HG02759 (cell line): ENCODE results near the gene CHMP6.
"Not testable (repeated sequence)": the region's sequence is repeated elsewhere in the genome, so short reads cannot be mapped to it uniquely, and the experiment has no call there.

ENCODE experiments used
- ATAC-seq: cut with Tn5 transposase; IDR thresholded peaks from one replicate; pipeline ENCODE4 v1.9.1; 2021; ENCODE audit warnings: mild to moderate bottlenecking, moderate library complexity; ENCODE audit not compliant: unreplicated experiment

CHMP6 gene

DNA sequence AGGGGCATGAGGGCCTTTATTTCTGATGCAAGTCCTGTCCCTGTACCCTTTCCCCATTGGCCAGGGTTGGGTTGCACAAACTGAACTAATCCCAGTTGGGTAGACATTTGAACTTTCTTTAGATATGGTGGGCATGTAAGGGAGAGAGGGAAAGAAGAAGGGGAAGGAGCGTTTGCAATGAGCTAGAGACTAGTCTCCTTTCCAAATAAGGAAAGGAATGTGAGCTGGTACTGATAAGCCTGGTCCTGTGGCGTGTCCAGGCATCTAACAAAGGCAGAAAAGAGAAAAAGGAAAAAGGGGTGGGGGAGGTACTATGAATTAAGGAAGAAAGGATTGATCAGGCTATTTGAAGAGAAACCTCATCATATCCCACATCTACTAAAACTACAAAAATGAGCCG is 20.3 kb downstream of the CHMP6 start:
- no peak for ATAC-seq

DNA sequence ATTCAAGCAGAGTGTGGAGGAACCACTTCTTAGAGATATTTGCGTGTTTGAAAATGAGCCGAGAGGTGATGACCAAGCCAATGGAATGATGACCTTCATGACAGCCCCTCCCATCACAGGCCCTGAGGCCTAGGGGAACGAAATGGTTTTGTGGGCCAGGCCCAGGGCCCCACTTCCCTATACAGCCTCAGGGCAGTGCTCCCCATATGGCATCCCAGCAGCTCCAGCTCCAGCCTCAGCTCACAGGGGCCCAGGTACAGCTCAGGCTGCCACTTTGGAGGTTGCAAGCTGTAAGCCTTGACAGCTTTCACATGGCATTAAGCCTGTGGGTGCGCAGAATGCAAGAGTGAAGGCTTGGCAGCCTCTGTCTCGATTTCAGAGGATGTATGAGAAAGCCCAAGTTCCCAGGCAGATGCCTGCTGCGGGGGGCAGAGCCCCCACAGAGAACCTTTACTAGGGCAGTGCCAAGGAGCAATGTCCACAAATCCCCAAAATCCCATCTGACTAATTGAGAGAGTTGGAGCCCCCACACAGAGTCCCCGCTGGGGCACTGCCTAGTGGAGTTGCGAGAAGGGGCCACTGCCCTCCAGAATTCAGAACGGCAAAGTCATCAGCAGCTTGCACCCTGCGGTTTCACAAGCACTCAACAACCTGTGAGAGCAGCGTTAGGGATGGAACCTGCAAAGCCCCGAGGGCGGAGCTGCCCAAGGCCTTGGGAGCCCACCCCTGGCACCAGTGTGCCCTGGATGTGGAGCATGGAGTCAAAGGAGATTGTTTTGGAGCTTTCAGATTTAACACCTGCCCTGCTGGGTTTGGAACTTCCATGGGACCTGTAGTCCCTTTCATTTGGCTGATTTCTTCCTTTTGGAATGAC is 21.2 kb downstream of the CHMP6 start:
- no peak for ATAC-seq

DNA sequence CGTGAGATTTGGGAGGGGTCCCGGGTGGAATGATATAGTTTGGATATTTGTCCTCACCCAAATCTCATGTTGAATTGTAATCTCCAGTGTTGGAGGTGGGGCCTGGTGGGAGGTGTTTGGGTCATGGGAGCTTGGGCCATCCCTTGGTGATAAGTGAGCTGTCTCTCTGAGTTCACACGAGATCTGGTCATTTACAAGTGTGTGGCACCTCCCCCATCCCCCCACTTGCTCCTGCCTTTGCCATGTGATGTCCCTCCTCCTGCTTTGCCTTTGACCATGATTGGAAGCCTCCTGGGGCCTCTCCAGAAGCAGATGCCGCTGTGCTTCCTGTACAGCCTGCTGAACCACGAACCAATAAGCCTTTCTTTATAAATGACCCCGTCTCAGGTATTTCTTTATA is 22.0 kb downstream of the CHMP6 start:
- no peak for ATAC-seq

DNA sequence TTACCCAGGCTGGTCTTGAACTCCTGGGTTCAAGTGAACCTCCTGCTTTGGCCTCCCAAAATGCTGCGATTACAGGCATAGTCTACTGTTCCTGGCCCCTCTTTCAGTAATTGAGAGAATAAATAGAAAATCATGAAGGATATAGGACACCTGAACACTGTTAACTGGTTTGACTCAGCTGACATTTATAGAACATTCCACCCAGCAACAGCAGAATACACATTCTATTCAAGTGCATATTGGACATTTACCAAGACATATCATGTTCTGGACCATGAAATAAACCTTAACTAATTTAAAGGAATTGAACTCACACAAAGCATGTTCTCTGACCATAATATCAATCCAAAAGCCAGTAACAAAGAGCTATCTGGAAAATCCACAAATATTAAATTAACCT is 23.5 kb downstream of the CHMP6 start:
- ATAC-seq, result no peak

DNA sequence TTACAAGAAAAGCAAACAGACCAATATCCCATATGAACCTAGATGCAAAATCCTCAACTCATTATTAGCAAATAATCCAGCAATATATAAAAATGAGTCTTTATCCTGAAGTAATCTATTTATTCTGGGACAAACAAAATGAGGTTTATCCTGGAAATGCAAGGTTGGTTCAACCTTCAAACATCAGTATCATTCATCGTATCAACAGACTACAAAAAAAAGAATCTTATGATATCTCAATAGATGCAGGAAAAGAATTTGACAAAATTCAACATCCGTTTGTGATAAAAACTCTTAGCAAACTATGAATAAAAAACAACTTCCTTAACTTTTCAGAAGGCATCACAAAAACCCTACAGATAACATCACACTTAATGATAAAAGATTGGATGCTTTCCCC is 24.9 kb downstream of the CHMP6 start:
- no peak for ATAC-seq

DNA sequence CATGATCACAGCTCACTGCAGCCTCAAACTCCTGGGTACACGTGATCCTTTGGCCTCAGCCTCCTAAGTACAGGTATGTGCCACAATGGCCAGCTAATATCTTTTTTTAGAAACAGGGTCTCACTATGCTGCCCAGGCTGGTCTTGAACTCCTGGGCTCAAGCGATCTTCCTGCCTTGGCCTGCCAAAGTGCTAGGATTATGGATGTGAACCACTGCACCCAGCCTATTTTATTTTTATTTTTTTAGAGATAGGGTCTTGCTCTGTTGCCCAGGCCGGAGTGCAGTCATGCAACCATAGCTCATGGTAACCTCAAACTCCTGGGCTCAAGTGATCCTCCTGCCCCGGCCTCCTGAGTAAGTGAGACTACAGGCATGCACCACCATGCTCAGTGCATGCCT is 25.7 kb downstream of the CHMP6 start:
- not testable (repeated sequence) for ATAC-seq

DNA sequence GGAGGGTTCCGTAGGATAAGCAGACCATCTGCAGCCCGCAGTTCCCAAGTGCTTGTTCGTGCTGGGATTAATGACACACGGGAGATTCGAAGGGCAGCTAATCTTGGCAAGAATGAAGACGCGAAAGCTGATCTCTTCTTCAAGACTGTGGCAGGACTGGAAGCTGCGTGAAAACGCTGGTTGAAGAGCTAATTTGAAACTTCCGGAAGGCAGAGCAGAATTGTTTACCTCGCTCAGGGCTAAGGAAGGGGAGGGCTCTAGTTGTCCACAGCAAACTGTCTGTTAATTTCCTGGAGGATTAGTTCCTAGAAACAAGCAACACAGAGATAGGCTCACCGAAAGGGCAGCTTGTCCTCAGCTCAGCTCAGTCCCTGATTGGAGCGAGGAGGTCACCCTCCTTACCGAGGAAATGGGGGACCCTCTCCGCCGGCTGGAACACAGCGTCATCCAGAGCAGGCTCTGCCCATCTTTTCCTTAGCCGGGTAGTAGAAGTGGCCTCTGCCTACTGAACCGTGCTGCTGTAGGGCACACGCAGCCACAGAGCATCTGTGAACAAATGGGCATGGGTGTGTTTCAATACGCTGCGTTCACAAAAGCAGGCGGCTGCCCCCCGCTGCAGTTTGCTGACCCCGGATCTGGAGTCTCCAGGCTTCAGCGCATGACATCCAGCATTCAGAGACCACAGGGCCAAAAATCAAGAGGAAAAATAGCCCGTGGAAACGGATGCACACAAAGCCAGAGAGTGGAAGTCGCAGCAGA is 26.6 kb downstream of the CHMP6 start:
- ATAC-seq, result no peak

DNA sequence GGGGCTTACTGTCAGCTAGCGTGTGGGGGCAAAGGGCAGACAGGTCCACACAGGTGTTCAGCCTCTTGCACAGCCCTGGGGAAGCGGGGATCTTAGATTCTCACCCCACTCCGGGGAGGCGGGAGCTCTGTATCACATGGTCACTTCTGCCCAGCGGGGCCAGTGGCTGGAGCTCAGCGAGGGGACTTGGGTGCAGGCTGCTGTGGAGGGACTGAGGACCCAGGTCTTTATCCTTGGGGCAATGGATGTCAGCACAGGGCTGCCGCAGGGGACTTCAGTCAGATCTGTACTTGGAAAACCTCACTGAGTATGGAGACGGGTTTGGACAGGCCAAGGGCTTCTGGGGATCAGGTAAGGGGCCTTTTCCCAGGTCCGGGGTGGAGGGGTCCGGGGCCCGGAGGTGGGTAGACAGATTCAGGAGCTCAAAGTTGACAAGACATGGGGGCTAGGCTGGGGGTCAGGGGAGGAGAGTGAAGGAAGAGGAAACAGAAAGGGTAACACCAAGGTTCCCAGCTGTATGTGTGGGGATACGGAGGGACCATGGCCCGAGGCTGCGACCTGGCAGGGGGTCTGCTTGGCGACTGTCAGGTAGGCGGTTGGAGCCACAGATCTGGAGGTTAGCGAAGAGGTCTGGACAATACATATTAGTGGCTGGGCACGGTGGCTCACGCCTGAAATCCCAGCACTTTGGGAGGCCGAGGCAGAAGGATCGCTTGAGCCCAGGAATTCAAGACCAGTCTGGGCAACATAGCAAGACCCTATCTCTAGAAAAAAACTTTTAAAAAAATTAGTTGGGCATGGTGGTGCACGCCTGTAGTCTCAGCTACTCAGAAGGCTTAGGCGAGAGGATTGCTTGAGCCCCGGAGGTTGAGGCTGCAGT is 28.2 kb downstream of the CHMP6 start:
- ATAC-seq, result no peak

DNA sequence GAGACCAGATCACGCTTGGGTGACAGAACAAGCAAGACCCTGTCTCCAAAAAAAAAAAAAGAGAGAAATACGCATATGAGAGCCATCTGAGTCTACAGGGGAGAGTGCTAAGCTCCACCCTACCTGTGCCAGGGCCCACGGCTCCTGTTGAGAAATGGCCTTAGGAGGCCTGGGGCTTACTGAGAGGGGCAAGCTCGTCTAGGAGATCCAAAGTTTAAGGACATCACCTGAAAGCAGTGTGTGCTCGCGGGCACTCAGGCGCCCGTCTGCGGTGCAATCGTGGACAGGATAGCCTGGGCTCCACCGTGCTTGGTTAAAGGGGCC is 28.8 kb downstream of the CHMP6 start:
- no peak for ATAC-seq

DNA sequence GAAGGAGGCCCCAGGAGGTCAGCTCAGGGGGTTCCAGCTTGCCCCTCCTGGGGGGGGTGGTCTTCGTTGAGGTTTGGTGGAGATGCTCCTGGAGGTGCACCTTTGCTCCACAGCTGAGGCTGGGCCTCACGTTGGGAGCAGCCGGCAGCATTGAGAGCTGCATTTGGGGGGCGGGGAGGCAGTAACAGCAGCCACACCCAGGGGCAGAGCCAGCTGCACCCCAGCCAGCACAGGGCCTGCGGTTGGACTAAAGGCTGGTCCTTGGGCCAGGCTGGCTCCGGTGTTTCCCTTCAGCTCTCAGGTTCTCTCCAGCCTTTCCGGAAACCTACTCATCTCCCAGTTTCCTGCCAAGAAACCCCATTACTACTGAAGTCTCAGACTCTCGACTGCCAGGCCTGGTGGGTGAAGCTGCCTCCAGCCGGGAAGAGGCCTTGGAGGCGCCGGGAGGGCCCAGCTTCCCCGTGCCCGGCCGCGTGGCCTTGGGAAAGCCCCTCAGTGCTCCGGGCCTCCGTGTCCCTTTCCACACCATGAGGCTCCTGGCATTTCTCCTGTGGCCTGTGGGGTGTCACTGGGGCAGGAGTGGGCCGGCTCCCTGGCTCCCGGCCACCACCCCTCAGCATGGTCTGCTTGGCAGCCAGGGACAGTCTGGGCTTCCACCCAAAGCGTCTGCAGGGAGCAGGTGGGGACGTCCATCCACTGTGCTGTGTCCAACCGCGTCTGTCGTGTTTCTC is 29.3 kb downstream of the CHMP6 start:
- ATAC-seq, result no peak

DNA sequence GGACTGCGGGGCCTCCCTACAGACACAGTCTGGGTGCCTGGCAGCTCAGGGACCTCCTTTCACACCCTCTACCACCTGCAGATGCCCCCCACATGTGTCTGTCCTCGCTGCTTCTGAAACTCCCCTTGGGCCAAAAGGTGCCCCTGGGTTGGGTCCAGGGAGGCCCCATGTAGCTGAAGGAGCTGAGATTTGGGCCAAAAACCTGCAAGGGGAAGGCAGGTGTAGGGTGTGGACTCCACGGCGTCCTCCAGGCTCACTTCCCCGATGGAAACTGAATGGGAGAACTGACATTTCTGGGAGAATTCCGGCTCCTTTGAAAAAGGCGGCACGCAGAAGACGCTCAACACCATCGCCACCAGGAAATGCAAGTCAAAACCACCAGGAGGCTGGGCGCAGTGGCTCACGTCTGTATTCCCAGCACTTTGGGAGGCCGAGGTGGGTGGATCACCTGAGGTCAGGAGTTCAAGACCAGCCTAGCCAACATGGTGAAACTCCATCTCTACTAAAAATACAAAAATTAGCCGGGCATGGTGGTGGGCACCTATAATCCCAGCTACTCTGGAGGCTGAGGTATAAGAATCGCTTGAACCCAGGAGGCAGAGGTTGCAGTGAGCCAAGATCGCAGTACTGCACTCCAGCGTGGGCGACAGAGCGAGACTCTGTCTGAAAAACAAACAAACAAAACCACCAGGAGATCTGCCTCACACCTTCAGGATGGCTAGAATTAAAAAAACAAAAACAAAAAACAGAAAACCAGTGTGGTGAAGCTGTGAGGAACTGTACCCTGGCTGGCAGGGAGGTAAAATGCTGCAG is 30.1 kb downstream of the CHMP6 start:
- ATAC-seq, result no peak

DNA sequence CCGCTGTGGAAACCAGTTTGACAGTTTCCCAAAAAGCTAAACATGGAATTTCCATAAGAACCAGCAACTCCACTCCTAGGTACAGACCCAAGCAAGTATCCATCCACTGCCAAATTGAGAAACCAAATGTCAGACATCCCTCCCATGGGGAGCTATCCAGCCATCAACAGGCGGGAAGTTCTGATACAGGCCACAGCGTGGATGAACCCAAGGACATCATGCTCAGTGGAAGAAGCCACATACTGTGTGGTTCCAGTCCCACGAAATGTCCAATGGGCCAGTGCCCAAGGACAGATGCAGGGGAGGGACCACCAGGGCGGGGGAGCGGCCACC is 30.7 kb downstream of the CHMP6 start:
- no peak for ATAC-seq

DNA sequence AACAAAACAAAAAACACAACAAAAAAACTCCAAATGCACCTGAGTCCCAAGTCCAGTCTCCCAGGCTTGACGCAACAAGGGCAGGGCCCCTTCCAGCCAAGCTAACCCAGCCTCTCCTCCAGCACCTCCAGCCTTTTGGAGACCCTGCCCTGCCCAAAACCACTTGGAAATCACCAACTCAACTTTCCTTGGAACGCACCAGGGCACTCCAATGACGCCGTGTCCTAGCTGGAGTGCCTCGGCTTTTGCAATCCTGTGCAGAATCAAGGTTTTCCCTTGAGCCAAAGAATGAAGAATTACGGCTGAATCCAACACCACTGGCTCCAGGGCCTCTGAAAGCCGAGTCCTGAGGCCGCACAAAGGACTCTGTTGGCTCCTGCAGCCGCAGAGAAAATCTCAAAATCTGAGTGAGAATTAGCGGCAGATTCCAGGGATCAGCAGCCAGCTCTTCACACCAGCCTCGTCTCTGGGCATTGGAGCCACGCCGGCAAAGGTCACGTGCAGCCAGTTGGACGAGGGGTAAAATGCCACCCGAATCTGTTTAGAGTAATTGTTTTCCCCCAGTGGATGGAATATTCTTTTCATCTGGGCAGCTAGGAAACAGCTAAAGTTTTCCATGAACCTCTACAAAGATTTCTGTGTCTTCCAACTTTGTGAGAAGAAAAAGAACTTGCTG is 33.6 kb downstream of the CHMP6 start:
- ATAC-seq, result no peak

DNA sequence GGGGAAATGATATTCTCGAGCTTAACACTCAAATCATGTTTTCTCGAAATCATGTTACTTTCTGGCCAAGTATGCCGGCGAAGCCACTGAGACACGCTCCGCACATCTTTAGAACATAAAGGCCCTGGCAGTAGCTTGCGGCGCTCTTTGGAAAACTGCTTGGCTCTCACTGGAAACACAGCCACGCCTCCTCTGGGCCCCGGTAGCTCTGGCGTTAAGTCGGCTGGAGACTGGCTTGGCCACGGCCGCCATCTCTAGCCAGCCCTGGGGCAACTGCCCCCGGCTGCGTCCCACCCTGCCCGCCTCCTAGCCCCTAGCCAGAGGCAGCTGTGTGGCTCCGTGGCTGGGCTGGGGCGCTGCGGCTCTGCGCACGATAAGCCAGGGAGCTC is 34.1 kb downstream of the CHMP6 start:
- ATAC-seq, result no peak

DNA sequence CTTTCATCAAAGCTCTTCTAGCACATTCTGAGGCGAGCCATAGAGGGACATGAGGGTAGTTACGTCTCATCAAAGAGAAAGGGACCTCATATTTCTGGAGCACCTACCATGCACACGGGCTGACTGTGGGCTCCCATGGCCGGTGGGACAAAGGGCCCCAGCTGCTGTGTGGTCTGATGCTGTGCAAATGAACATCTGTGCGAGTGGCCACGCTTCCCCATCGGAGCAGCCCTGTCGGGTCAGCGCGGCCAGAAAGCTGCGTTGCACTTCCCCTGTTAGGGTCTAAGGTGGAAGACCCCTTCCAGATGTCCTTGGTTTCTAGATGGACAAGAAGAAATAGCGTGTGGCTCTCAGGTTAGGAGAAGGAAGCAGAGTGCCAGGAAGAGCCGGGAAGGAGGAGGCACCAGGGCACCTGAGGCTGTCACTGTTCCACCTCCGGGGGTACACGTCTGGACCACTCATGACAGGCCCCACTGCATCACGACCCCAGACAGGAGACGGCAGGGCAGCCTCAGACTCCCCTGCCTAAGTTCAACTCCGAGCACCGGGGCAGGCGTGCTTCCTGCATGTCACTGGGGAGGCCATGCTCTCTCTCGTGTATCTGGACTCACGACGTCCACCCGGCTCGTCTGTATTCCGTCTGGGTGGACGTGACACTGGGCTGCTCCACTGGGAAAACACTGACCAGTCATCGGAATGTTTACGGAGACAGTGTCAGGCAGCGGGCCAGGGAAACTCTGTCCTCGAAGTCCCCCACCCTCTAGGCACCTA is 34.8 kb downstream of the CHMP6 start:
- no peak for ATAC-seq

DNA sequence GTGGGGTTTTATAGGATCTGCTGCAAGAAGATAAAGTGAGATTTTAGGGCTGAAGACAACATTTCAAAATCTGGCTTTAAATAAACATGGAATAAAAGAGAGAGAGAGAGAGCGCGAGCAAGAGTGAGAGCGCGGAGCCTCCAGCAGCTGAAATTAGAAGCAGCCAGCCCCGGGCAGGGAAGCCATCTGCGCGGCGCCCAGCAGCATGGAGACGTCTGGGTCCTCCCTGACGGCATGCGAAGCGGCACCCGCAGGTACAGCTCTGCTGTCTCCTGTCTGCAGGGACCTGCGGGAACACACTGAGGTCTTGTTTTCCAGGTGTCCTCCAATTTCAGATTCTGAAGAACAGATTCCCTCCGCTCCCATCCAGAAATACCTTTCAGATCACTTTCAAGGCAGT is 35.4 kb downstream of the CHMP6 start:
- no peak for ATAC-seq

DNA sequence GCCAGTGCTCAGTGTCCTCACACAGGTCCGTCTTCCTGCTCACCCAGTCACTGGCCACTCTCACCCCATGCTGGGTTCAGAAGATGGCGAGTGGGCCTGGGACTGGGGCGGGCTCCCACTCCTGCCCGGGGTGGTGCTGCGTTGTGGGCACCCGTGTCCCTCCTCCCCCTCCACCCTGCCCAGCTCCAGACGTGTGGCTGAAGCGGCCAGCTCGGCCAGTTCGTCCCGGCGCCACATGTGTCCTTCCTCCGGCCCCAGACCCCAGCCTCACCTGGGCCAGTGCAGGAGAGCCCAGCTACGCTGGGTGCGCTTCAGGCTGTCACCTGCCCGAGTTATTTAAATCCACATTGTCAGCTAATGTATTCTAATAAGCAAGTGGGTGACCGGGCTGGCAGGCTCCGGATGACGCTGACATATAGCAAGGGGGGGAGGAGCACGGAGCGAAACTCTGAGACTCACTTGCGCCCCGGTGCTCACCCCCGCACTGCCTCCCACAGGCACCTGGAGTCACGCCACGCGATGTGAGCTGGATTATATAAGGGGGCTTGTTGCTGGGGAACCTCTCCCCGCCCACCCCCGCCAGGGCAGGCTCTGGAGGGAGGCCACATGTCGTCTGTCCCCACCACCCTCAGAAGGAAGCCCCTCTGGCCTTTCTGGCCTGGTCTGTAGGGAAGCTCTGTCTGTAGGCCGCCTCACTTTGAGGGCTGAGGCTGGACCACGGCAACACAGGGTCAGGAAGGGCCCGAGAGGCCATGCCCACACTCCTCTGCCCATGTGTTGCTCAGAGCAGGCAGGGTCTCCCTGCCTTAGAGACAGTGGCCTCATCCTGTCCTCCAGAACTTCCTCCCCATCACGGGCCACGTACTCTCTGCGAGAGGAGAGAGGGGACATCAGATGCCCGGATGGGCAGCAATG is 36.2 kb downstream of the CHMP6 start:
- ATAC-seq, result no peak

DNA sequence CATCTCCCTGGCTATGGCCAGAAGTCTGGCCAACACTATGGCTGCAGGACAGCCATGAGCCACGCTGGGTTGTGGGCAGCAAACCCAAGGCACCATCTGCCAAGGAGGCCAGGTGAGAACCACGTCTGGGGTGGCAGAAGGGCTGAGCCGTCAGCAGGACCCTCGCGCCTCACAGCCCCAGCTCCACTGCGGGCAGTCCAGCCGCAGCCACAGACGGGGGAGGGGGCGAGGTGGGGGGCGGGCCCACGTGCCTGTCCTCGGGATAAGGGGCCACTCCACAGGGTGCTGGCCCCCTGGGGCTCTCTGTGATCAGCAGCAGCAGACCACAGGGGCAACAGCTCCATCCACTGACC is 36.8 kb downstream of the CHMP6 start:
- no peak for ATAC-seq
